ENCODE measurements around the gene ZNF683.

- TF ChIP-seq CTCF (conservative IDR thresholded peaks at IDR 0.05) (no peak), ZFX (IDR thresholded peaks at IDR 0.05) (no peak)
Measured at GRCh38 chr1:26410706-26411623, 38.4 kb upstream of the ZNF683 start, which contains the start of gene LIN28A.
